GM18909 (cell line): Measurements from ENCODE around the gene LBH.

Experiments used
- ATAC-seq: cut with Tn5 transposase; IDR thresholded peaks from one replicate; pipeline ENCODE4 v1.9.1; 2021; ENCODE audit warnings: mild to moderate bottlenecking; ENCODE audit not compliant: unreplicated experiment, poor library complexity

The LBH gene

GRCh38 chr2:30213907-30214463 lies 17.3 kb upstream of the LBH start:
- ATAC-seq: no peak

DNA sequence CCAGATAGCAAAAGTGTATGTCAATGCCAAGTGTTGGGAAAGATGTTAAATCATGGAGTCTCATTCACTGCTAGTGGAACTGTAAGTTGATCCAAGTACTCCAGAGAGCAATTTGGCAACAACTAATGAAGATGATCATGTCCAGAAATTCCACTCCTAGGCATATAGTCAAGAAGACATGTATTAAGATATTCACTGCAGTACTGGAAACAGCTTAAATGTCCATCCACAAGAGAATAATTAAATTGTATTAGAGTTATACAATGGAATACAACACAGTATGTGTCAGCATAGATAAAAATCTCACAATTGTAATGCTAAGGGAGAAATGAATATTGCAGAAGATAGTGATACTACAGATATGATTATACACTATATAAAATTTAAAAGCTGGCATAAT lies 15.2 kb upstream of the LBH start:
- no peak for ATAC-seq

- ATAC-seq: no peak
These were observed 13.5 kb upstream of the LBH start for GRCh38 chr2:30217644-30218337.

GRCh38 chr2:30218338-30218713 lies 13.0 kb upstream of the LBH start:
- no peak for ATAC-seq

DNA sequence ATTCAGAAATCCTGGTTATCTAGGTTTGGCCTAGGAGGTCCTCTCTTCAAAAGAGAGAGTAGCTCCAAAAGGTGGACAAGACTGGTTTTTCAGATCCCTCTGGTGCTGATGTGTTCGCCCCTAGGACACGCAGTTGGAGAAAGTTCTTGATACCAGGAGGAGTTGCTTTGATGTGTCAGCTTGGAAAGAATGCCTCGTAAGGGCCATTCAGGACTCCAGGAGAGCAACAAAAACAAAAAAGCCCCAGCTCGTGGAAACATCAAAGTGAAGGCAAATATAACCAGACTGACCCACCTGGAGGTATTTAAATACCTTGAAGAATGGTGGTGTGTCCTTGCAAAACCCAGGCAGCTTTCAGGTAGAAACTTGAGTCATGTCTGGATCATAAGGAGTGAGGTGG lies 12.5 kb upstream of the LBH start:
- ATAC-seq: no peak

- ATAC-seq: no peak
These were observed 11.2 kb upstream of the LBH start for GRCh38 chr2:30219886-30220875.

DNA sequence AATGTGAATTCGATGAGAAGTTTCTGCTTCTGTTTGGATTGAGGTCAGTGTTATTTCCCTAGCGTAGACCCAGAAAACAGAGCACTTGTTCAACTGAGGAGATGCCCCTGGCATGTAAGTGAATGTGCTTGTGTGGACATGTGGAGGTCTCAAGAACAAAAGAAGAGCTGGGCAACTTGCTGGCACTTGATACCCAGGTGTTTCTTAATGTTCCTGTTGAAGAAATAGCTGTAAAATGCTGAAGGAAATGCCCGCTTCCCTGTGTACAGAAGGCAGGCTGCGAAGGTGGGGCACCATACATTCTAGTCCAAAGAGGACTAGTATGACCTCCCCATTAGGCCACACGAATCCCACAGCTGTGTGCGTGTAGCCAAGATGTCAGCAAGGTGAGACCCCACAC lies 9.8 kb upstream of the LBH start:
- no peak for ATAC-seq

GRCh38 chr2:30222031-30222430 lies 9.3 kb upstream of the LBH start:
- no peak for ATAC-seq

DNA sequence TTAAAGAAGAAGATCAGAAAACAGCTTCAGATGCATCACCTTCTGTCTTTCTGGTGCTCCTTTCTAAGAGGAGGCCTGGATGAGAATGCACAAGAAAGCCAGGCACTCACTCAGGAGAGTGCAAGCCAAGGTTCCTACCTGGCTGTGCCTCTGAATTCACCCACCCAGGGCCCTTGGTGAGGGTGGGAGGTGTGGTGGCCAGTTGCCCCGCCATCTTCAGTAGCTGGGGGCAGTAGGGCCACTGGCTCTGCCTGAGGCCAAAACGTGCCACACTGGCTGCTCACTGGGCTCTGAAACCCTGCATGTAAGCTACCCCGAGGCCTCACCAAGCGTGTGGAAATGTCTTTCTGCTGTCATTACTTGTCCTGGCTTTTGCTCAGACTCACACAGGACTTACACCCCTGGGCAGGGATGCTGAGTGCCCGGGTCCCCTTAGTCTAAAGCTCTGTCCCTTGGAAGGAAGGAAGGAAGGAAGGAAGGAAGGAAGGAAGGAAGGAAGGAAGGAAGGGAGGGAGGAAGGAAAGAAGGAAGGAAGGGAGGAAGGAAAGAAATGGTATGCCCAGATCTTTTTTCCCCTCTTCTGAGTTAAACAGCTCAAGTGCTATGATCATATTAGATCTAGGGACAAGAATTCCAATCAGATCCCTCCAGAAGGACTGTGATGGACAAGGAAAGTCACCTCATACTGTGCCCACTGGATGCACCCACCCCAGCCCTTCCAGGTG lies 8.5 kb upstream of the LBH start:
- no peak for ATAC-seq

GRCh38 chr2:30223413-30223874 lies 7.9 kb upstream of the LBH start:
- peak; percentile 62 for ATAC-seq

GRCh38 chr2:30224151-30224550 lies 7.2 kb upstream of the LBH start:
- ATAC-seq: no peak

- peak; percentile 58 for ATAC-seq
These were observed 6.1 kb upstream of the LBH start for GRCh38 chr2:30225131-30225762.

DNA sequence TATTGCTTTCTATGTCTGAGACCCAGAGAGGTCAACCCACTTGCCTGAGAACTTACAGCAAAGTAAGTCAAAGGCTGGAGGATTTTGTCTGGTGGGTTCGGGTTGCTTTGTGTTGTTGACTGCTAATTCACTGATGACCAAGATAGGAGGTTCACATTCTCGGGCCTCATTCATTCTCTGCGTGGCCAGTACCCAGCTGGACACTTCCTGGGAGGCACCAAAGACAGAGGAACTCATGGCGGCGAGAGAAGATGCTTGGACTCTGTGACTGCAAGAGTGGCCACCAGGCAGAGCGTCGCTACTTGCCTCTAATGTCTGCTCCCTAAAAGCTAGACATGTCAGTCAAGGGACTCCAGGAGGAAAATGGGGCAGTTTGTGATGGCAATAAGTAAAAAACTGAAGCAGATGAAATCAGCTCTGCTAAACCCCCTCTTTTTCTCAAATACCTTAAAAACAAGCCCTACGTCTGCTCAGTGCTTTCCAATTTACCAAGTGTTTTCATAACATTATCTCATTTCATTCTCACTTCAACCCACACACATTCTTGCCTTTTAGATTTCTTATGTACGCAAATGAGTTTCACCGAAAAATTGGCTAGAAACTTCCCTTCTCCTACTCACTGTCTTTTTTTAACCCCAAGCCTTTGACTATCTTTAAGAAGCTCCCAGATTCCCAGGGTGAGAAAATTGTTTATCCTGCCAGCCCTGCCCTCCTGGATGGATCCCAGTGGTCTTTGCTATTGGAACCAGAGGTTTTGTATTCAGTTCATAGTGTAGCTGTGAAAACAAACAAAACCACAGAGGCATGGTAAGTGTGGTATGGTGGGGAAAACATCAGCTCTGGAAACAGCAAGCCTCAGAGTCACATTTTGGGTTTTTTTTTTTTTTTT lies 4.9 kb upstream of the LBH start:
- ATAC-seq: no peak

DNA sequence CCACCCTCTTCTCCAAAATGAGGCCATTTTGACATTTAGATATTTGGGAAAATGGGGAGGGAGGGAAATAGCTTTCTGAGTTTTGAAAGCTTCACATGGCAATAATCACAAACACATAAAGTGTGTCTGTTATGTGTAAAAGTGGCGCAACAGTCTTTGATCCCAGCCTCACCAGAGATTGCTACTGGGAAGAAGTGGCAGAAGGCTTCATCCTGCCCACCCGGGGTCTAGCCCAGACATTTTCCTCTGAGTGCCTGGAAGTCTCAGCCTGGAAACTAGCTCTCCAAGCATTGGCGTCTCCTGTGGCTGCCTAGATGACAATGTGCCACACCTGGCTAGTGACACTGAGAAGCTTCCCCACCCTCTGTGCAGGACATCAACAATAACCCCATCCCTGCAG lies 1.7 kb upstream of the LBH start:
- no peak for ATAC-seq

GRCh38 chr2:30230497-30231211 lies 680 bp upstream of the LBH start:
- peak; percentile 15 for ATAC-seq

- peak; percentile 41 for ATAC-seq
These were observed 864 bp downstream of the LBH start for GRCh38 chr2:30231996-30232800.

DNA sequence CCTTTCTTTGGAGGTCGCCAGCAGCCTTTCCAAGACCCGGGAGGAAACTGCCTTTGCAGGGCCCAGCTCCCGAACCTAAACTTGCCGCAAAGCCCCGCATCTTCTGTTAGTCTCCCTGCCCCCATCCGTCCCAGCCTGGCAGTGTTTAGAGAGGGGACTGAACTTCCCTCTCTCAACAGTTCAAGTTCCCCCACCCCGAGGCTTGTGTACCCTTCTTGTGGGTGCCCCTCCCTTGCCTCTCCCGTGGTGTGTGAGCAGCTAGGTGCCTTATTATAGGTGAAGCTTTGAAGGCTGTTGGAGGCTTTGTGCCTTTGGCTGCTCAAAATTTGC lies 1.4 kb downstream of the LBH start:
- ATAC-seq: peak; percentile 7
